K562 treated with DMSO at 1 percent for 12 hours (cell line): ENCODE results near the gene ZNF675. TPM values are rescaled to one million over a fixed set of nuclear protein-coding genes. Genes with fewer than 3 reads are reported as not detected.

ENCODE experiments used
- total RNA-seq: library from RNA; unstranded; fragments of 300-600 nt; gene quantifications from 2 replicates; pipeline ENCODE4 v1.2.3, GENCODE V29; 2022; ENCODE audit not compliant: insufficient read depth

The ZNF675 gene
- total RNA-seq: 2.0 and 12.8 TPM in 2 replicates

GRCh38 chr19:23686621-23687423, at the start of gene ZNF675:
ZNF675 (minus strand) TSS chr19:23687212; CDS start chr19:23687033, 179 bp downstream.

Other genes with a start within 250 kb of the ZNF675 start
- 0.64 and 2.4 TPM in 2 replicates for gene ZNF681, start 71.7 kb upstream of the ZNF675 start, total RNA-seq
- gene ZNF726, start 227.7 kb upstream of the ZNF675 start, total RNA-seq: 3.6 and 10.4 TPM in 2 replicates